HL-60 (cell line): Measurements from ENCODE around the gene BRAT1.

ENCODE experiments used
- CTCF ChIP-seq: IDR thresholded peaks from one replicate; pipeline ENCODE4 v1.5.1; 2011; ENCODE audit warnings: low read length, control low read depth, inconsistent platforms; ENCODE audit not compliant: insufficient read depth
- GABPA ChIP-seq: IDR thresholded peaks from 2 replicates; pipeline ENCODE4 v1.6.1; 2012; ENCODE audit warnings: low read depth
- POLR2AphosphoS5 ChIP-seq: IDR thresholded peaks from 2 replicates; pipeline ENCODE4 v1.6.1; 2012; ENCODE audit warnings: low read depth
- REST ChIP-seq: IDR thresholded peaks from 2 replicates; pipeline ENCODE4 v1.6.1; 2012; ENCODE audit warnings: low read depth; ENCODE audit not compliant: insufficient replicate concordance

GRCh38 chr7:2567679-2568278 is 12.5 kb upstream of the BRAT1 start:
- TF ChIP-seq CTCF (no peak), REST (no peak), POLR2AphosphoS5 (no peak), GABPA (no peak)
